Measurements from ENCODE around the gene PDK2. TPM values are rescaled to one million over a fixed set of nuclear protein-coding genes. Genes with fewer than 3 reads are reported as not detected.

PDK2 gene
- total and polyA plus RNA-seq, 2 of the 4 experiments (the other 2 are of a cell fraction) = 26.7 to 104 TPM

GRCh38 chr17:50091918-50092285 lies 3.2 kb upstream of the PDK2 start:
- intact Hi-C loops (cut with micrococcal nuclease) = no loop called here
- Histone ChIP-seq H3K4me1 (ENCODE audit: control insufficient read depth, insufficient read depth, low read length) (peaks cover 5% of the 10 kb centered on the region; the same call in 1 of the 2 replicates), H2BK120ac (ENCODE audit: low read depth, low read length) (no peak overlapping the region), H4K8ac (ENCODE audit: low read depth in 2 of 2, low read length in 2 of 2) (no peak overlapping the region), H3K79me1 (ENCODE audit: low read depth in 1 of 2, low read length in 2 of 2) (peaks cover 6 to 21% of the 10 kb centered on the region in 2 experiments; a peak in 3 of 4 replicates), H2AFZ (replicated peaks; ENCODE audit: low read length, poor library complexity) (no peak overlapping the region), H3K27ac (ENCODE audit: insufficient read depth, low read length) (no peak overlapping the region), H3K4me2 (ENCODE audit: low read depth, low read length) (no peak overlapping the region), H3K36me3 (ENCODE audit: control insufficient read depth, insufficient read depth, low read length) (peaks cover 18% of the 10 kb centered on the region), H3K4ac (ENCODE audit: low read depth, low read length) (no peak overlapping the region), H2BK15ac (ENCODE audit: low read depth, low read length) (no peak overlapping the region), H3K9me3 (ENCODE audit: control insufficient read depth, insufficient read depth, low read length) (no peaks in the 10 kb centered on the region), H3K4me3 (ENCODE audit: insufficient read depth, low read depth, low read length) (no peak overlapping the region), H3K27me3 (ENCODE audit: control insufficient read depth, insufficient read depth, low read length) (no peaks in the 10 kb centered on the region), H4K91ac (ENCODE audit: insufficient read depth, low read depth, low read length) (no peak overlapping the region), H4K20me1 (ENCODE audit: insufficient read depth, low read length) (peaks cover 6% of the 10 kb centered on the region), H3K14ac (replicated peaks; ENCODE audit: low read depth, low read length) (no peak overlapping the region), H3K9me1 (ENCODE audit: insufficient read depth, low read length) (no peaks in the 10 kb centered on the region), H3K18ac (ENCODE audit: low read depth, low read length) (no peak overlapping the region), H2BK5ac (ENCODE audit: low read depth, low read length, poor library complexity, severe bottlenecking) (no peak overlapping the region), H3K23ac (ENCODE audit: low read depth, low read length) (no peak overlapping the region), H3K9ac (ENCODE audit: low read depth, low read length) (no peak overlapping the region), H2BK20ac (ENCODE audit: low read depth, low read length) (no peak overlapping the region), H3K56ac (ENCODE audit: extremely low read depth, insufficient read depth, low read length) (no peak overlapping the region), H2AK9ac (replicated peaks; ENCODE audit: low read depth, low read length, poor library complexity) (peak overlapping the region; percentile 8), H2AK5ac (ENCODE audit: low read depth, low read length) (no peak overlapping the region), H4K5ac (ENCODE audit: low read depth, low read length) (no peak overlapping the region)
- POLR2A ChIA-PET (ENCODE audit: unreplicated experiment) = no interaction called here
- WGBS, 2 experiments (ENCODE audit: extremely low coverage in 2 of 2, insufficient read length in 1 of 2) = no CpG with 5 or more reads among the region's 2 CpGs
- dilution Hi-C loops (cut with HindIII; ENCODE audit: low sequenced_read_pairs, unreplicated experiment) = no loop called here
- TF ChIP-seq NFE2L2 (IDR thresholded peaks at IDR 0.05; ENCODE audit: low read depth, low read length) (no peak), BHLHE40 (IDR thresholded peaks at IDR 0.05; ENCODE audit: low read depth, low read length) (no peak), CTCF (conservative IDR thresholded peaks at IDR 0.05; ENCODE audit: low read depth, low read length) (no peak), RFX5 (IDR thresholded peaks at IDR 0.05; ENCODE audit: low read depth, low read length) (no peak), FOS (IDR thresholded peaks at IDR 0.05; ENCODE audit: low read depth, low read length) (no peak), MAZ (IDR thresholded peaks at IDR 0.05; ENCODE audit: borderline replicate concordance, low read depth, low read length) (no peak), MAFK (IDR thresholded peaks at IDR 0.05; ENCODE audit: low read depth, low read length) (no peak), RAD21 (IDR thresholded peaks at IDR 0.05; ENCODE audit: low read length) (no peak), POLR2A (IDR thresholded peaks at IDR 0.05; ENCODE audit: low read depth, low read length) (no peak), SMC3 (IDR thresholded peaks at IDR 0.05; ENCODE audit: low read depth, low read length) (no peak), ELK1 (IDR thresholded peaks at IDR 0.05; ENCODE audit: borderline replicate concordance, low read depth, low read length) (no peak), RCOR1 (IDR thresholded peaks at IDR 0.05; ENCODE audit: insufficient replicate concordance, low read length) (no peak), CHD1 (IDR thresholded peaks at IDR 0.05; ENCODE audit: low read depth, low read length) (no peak), USF2 (IDR thresholded peaks at IDR 0.05; ENCODE audit: low read depth, low read length) (no peak), MXI1 (IDR thresholded peaks at IDR 0.05; ENCODE audit: borderline replicate concordance, low read depth, low read length) (no peak), CEBPB (IDR thresholded peaks at IDR 0.05; ENCODE audit: low read depth, low read length) (no peak)
- CTCF ChIA-PET = interaction anchor here (0.6 kb wide), 1 partner anchor 200 kb away, joined by 3 read pairs; no protein-coding TSS in a partner anchor
- in situ Hi-C loops (cut with MboI; ENCODE audit: low sequenced_read_pairs) = loop anchor here (5.0 kb wide), 1 partner anchor 205 kb away; no protein-coding TSS in a partner anchor
- BruUV-seq (replicated peaks) = no TSS peak
- no peak for DNase-seq
- ATAC-seq (ENCODE audit: low read depth) = no peak
